ENCODE results near the gene PASD1. TPM values are rescaled to one million over a fixed set of nuclear protein-coding genes. Genes with fewer than 3 reads are reported as not detected.

PASD1 gene
- polyA plus RNA-seq, 1 of the 3 experiments (the other 2 are of a cell fraction) = 0.03 TPM

- ChIA-PET POLR2A (no interaction called here), CTCF (no interaction called here)
- 0 out of 2 replicates have a peak, but pooled peaks cover 3% of the 10 kb centered on the region for H3K27me3 ChIP-seq (ENCODE audit: insufficient read depth)
- WGBS (ENCODE audit: low lambda C conversion rate) = 0% methylated on average over 1 of the region's 1 CpG
- H2AFZ ChIP-seq (ENCODE audit: low read depth) = no peak overlapping the region
- H3K4me1 ChIP-seq (ENCODE audit: control insufficient read depth in 1 of 2, insufficient read depth in 2 of 2, low read depth in 1 of 2, low read length in 1 of 2) = no peaks in the 10 kb centered on the region
- H3K4me3 ChIP-seq (ENCODE audit: low read depth in 2 of 2, low read length in 1 of 2) = no peak overlapping the region
- no peak for DNase-seq
- H3K79me2 ChIP-seq (ENCODE audit: insufficient read depth) = no peaks in the 10 kb centered on the region
- H3K9me3 ChIP-seq = no peaks in the 10 kb centered on the region
- H3K4me2 ChIP-seq = no peak overlapping the region
- H3K27ac ChIP-seq (ENCODE audit: low read depth in 2 of 2, low read length in 1 of 2) = no peak overlapping the region
- H3K36me3 ChIP-seq (replicated peaks in 1 of 2; ENCODE audit: control insufficient read depth in 1 of 2, insufficient read depth in 2 of 2, low read length in 1 of 2) = no peaks in the 10 kb centered on the region
- H3K9ac ChIP-seq = no peak overlapping the region
- no peaks in the 10 kb centered on the region for H3K9me2 ChIP-seq
- no peak for TF ChIP-seq MXI1 (IDR thresholded peaks at IDR 0.05; ENCODE audit: low read depth, low read length)
- no peak for TF ChIP-seq NRF1 (IDR thresholded peaks at IDR 0.05; ENCODE audit: low read depth, low read length)
- no peak for TF ChIP-seq YY1 (IDR thresholded peaks at IDR 0.05; ENCODE audit: low read depth)
- no peak for TF ChIP-seq GATA2 (CRISPR knock-in tag; IDR thresholded peaks at IDR 0.05)
- no peak for TF ChIP-seq USF1 (IDR thresholded peaks at IDR 0.05; ENCODE audit: borderline replicate concordance, low read depth)
- TF ChIP-seq RCOR1 (IDR thresholded peaks at IDR 0.05; ENCODE audit: low read length) = no peak
- no peak for TF ChIP-seq USF2 (IDR thresholded peaks at IDR 0.05; ENCODE audit: borderline replicate concordance, low read depth, low read length)
- no peak for TF ChIP-seq FOXM1 (IDR thresholded peaks at IDR 0.05; ENCODE audit: low read depth)
- TF ChIP-seq NFIC (IDR thresholded peaks at IDR 0.05; ENCODE audit: borderline replicate concordance) = no peak
- TF ChIP-seq RXRA (IDR thresholded peaks at IDR 0.05; ENCODE audit: borderline replicate concordance, low read depth) = no peak
- TF ChIP-seq CTCF (IDR thresholded peaks at IDR 0.05) = no peak
- no peaks in the 10 kb centered on the region for H4K20me1 ChIP-seq (ENCODE audit: insufficient read depth)
- no peaks in the 10 kb centered on the region for H3F3A ChIP-seq (replicated peaks; ENCODE audit: insufficient read depth)
Measured at GRCh38 chrX:151596282-151596681, 32.8 kb downstream of the PASD1 start.

GRCh38 chrX:151604931-151605330, 41.5 kb downstream of the PASD1 start:
- WGBS (ENCODE audit: low lambda C conversion rate) = 0% methylated on average over 1 of the region's 1 CpG
- ChIA-PET POLR2A (no interaction called here), CTCF (no interaction called here)
- Histone ChIP-seq H3K27ac (ENCODE audit: low read depth in 2 of 2, low read length in 1 of 2) (no peak overlapping the region), H2AFZ (ENCODE audit: low read depth) (no peak overlapping the region), H3K36me3 (replicated peaks in 1 of 2; ENCODE audit: control insufficient read depth in 1 of 2, insufficient read depth in 2 of 2, low read length in 1 of 2) (no peaks in the 10 kb centered on the region), H3F3A (replicated peaks; ENCODE audit: insufficient read depth) (no peaks in the 10 kb centered on the region), H3K9me3 (no peaks in the 10 kb centered on the region), H3K27me3 (ENCODE audit: insufficient read depth) (no peaks in the 10 kb centered on the region), H3K4me3 (ENCODE audit: low read depth in 2 of 2, low read length in 1 of 2) (no peak overlapping the region), H4K20me1 (ENCODE audit: insufficient read depth) (no peaks in the 10 kb centered on the region), H3K79me2 (ENCODE audit: insufficient read depth) (no peaks in the 10 kb centered on the region), H3K4me1 (ENCODE audit: control insufficient read depth in 1 of 2, insufficient read depth in 2 of 2, low read depth in 1 of 2, low read length in 1 of 2) (no peaks in the 10 kb centered on the region), H3K9ac (no peak overlapping the region), H3K4me2 (no peak overlapping the region), H3K9me2 (no peaks in the 10 kb centered on the region)
- no peak for TF ChIP-seq MEF2A (IDR thresholded peaks at IDR 0.05; ENCODE audit: borderline replicate concordance, low read depth)
- DNase-seq = no peak

Data from SK-N-SH (cell line).